HL-60 (cell line): ENCODE measurements around the gene NEK2.
"Not testable (repeated sequence)": the region's sequence is repeated elsewhere in the genome, so short reads cannot be mapped to it uniquely, and the experiment has no call there.

ENCODE experiments used
- DNase-seq, 2 experiments: peaks; one replicate each; pipeline ENCODE4 v3.0.0-alpha.2; 2010 to 2020; ENCODE audit warnings: low read depth in 1 of 2, low spot score in 1 of 2
- H3K27ac ChIP-seq: fragments of 250-450 bp; sonication (Bioruptor Pico); replicated peaks from 2 replicates; pipeline ENCODE4 v1.5.1; 2020; ENCODE audit warnings: mild to moderate bottlenecking, moderate library complexity
- H3K27me3 ChIP-seq: fragments of 250-450 bp; sonication (Bioruptor Pico); 2 replicates; pipeline ENCODE4 v1.5.1; 2021; ENCODE audit warnings: mild to moderate bottlenecking, moderate library complexity; ENCODE audit not compliant: insufficient read depth, poor library complexity, severe bottlenecking
- H3K4me3 ChIP-seq: replicated peaks from 2 replicates; pipeline ENCODE4 v1.5.1; 2011; ENCODE audit warnings: mild to moderate bottlenecking, control low read depth, low read length; ENCODE audit not compliant: insufficient read depth
- GABPA ChIP-seq: IDR thresholded peaks from 2 replicates; pipeline ENCODE4 v1.6.1; 2012; ENCODE audit warnings: low read depth
- POLR2AphosphoS5 ChIP-seq: IDR thresholded peaks from 2 replicates; pipeline ENCODE4 v1.6.1; 2012; ENCODE audit warnings: low read depth
- REST ChIP-seq: IDR thresholded peaks from 2 replicates; pipeline ENCODE4 v1.6.1; 2012; ENCODE audit warnings: low read depth; ENCODE audit not compliant: insufficient replicate concordance
- SPI1 ChIP-seq: IDR thresholded peaks from 2 replicates; pipeline ENCODE4 v1.6.1; 2012; ENCODE audit warnings: low read depth, mild to moderate bottlenecking, borderline replicate concordance
- long read RNA-seq: library from polyadenylated mRNA; unstranded; transcript quantifications from one replicate; pipeline ENCODE4 v2.0.0, GENCODE V29; 2020
- TF ChIP-seq, protein P1 (sequence below): IDR thresholded peaks from one replicate; pipeline ENCODE4 v1.5.1; 2011; ENCODE audit warnings: low read length, control low read depth, inconsistent platforms; ENCODE audit not compliant: insufficient read depth

Gene NEK2
- long read RNA-seq, transcript NEK2-205 (8 exons, 1,318 nt): minor isoform, 5 of 272 reads
- long read RNA-seq, transcript NEK2-202 (8 exons, 2,131 nt): major isoform, 229 of 272 reads
- long read RNA-seq, partial matches to known transcripts: 6 of 272 reads
- long read RNA-seq, other reads (novel, unspliced or antisense): 32 of 272 reads

- Histone ChIP-seq H3K4me3 (peak within 1 kb of the TSS; percentile 96), H3K27ac (peak within 1 kb of the TSS; percentile 97), H3K27me3 (no peaks in the 10 kb centered on the region)
- peak; percentile 56 for TF ChIP-seq SPI1
- peak; percentile 54; the same call in 1 of the 2 replicates for TF ChIP-seq POLR2AphosphoS5
- TF ChIP-seq GABPA: no peak
- DNase-seq: peak; percentile 88 to 98
These were observed at the start of gene NEK2 for GRCh38 chr1:211675230-211676105. Gene NEK2, minus strand, starts transcription at chr1:211675621. Its CDS starts 142 bp downstream, at chr1:211675479.

DNA sequence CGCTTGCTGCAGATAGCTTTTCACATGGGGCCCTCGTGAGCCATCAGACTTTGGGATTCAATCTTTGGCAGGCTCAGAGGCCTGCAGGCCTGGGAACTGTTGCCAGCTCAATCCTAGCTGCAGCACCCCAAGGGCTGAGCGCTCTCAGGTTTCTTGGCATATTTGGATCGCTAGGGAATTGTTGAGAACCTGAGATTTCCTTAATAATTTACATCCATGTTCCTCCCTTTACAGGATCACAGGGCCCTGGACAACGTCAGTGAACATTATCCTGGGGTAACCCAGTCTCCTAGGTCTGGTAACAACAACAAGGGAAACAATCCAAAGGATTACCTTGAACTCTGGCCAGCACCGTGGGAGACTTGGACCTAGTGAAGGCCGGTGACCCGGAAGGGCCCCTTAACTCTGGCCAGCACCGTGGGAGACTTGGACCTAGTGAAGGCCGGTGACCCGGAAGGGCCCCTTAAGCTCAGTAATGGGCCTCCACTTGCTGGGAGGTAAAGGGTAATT is 49.3 kb upstream of the NEK2 start:
- Histone ChIP-seq H3K4me3 (no peak overlapping the region), H3K27me3 (no peaks in the 10 kb centered on the region), H3K27ac (no peak overlapping the region)
- DNase-seq: no peak
- TF ChIP-seq POLR2AphosphoS5: no peak
- TF ChIP-seq GABPA: no peak
- TF ChIP-seq SPI1: no peak
- TF ChIP-seq, protein P1, sequence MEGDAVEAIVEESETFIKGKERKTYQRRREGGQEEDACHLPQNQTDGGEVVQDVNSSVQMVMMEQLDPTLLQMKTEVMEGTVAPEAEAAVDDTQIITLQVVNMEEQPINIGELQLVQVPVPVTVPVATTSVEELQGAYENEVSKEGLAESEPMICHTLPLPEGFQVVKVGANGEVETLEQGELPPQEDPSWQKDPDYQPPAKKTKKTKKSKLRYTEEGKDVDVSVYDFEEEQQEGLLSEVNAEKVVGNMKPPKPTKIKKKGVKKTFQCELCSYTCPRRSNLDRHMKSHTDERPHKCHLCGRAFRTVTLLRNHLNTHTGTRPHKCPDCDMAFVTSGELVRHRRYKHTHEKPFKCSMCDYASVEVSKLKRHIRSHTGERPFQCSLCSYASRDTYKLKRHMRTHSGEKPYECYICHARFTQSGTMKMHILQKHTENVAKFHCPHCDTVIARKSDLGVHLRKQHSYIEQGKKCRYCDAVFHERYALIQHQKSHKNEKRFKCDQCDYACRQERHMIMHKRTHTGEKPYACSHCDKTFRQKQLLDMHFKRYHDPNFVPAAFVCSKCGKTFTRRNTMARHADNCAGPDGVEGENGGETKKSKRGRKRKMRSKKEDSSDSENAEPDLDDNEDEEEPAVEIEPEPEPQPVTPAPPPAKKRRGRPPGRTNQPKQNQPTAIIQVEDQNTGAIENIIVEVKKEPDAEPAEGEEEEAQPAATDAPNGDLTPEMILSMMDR: no peak
- TF ChIP-seq REST: no peak

- H3K4me3 ChIP-seq: no peak overlapping the region
- TF ChIP-seq POLR2AphosphoS5 (no peak), SPI1 (peak; percentile 67)
- no peaks in the 10 kb centered on the region for H3K27me3 ChIP-seq
- DNase-seq: no peak
- no peak overlapping the region for H3K27ac ChIP-seq
These were observed 47.9 kb upstream of the NEK2 start for GRCh38 chr1:211723273-211723672.

- Histone ChIP-seq H3K4me3 (no peak overlapping the region), H3K27ac (no peak overlapping the region), H3K27me3 (no peaks in the 10 kb centered on the region)
- no peak for DNase-seq
- TF ChIP-seq POLR2AphosphoS5: no peak
- TF ChIP-seq GABPA: no peak
- TF ChIP-seq, protein P1: no peak
- TF ChIP-seq REST: no peak
- TF ChIP-seq SPI1: no peak
These were observed 47.1 kb upstream of the NEK2 start for GRCh38 chr1:211722277-211723175.

GRCh38 chr1:211716555-211716954 is 41.1 kb upstream of the NEK2 start:
- H3K4me3 ChIP-seq, H3K27me3 ChIP-seq, H3K27ac ChIP-seq, DNase-seq: not testable (repeated sequence)
